NCI-H146 (cell line): ENCODE results near the gene FBLN2.
"Not testable (repeated sequence)": the region's sequence is repeated elsewhere in the genome, so short reads cannot be mapped to it uniquely, and the experiment has no call there.

Source experiments
- DNase-seq: peaks from one replicate; lab custom pipeline; 2025; lab: John Stamatoyannopoulos, UW

FBLN2 gene

DNA sequence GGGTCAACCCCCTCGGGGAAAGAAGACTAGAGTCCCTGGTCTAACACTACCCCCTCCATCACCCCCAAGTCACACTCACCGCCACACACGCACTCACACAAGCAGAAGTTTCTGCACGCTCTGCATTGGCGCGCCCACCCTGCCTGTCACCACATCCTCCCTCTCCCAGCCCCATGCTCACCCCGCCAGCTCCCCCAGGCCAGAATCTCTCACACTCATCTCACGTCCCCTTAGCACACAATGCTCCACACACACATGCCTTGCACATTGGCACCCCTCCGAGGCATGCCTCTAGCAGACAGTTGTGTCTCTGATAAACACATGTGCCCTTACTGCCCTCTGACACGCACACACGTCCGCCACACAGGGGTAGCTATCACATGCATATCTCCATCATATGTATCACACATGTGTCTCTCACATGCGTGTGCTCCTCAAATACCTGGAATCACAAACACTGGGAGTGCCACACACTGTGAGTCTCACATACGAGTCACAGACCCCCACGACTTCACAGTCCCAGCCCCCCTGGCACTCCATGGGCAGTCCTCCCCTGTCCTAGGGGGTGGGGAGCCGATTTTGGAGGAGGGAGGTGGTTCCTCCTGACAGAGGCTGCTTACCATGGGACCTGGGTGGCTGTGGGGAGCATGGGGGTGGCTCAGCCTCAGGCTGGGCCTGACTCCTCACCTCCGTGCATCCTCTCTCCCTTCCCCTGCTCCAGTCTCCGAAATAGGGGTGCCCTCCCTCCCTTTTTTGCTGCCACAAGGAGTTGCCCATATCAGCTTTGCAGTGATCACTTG, 898 bp downstream of the FBLN2 start:
- no peak for DNase-seq

DNA sequence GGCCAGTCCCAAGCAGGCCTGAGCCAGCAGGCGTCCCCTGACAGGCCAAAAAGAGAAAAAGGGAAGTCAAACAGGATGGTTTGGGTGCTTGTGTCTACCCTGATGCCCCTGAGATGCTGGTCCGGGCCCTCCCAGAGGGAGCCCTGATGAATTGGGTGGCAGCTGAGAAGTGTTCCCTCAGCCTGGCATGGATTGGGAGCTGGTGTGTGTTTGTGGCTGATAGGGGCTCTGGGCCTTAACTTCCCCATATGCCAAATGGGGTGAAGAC, 1.4 kb downstream of the FBLN2 start:
- DNase-seq, result no peak

DNA sequence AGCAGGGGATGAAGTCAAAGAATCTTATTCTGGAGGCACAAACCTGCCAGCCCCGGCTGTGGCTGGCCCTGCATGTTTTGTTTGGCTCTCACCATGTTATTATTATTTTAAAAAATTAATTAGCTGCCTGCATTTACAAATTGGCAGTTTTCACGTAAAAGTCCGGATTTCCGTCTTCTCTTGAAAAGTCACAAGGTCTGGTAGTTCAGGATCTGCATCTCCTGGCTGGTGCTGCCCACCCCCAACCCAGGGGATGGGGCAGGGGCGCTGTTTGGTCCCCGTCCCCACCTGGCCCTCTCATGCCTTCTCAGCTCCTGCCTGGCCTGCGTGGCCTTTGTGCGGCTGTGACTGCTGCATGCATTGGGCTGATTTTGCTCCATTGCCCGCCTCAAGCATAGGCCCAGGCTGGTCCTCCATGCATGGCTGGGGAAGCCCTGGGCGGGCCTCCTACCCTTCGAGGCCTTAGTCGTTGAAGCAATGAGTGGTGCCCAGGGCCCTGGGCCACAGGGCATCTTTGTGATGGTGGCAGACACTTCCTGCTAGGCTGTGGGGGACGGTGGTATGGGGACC, 2.0 kb downstream of the FBLN2 start:
- no peak for DNase-seq

DNA sequence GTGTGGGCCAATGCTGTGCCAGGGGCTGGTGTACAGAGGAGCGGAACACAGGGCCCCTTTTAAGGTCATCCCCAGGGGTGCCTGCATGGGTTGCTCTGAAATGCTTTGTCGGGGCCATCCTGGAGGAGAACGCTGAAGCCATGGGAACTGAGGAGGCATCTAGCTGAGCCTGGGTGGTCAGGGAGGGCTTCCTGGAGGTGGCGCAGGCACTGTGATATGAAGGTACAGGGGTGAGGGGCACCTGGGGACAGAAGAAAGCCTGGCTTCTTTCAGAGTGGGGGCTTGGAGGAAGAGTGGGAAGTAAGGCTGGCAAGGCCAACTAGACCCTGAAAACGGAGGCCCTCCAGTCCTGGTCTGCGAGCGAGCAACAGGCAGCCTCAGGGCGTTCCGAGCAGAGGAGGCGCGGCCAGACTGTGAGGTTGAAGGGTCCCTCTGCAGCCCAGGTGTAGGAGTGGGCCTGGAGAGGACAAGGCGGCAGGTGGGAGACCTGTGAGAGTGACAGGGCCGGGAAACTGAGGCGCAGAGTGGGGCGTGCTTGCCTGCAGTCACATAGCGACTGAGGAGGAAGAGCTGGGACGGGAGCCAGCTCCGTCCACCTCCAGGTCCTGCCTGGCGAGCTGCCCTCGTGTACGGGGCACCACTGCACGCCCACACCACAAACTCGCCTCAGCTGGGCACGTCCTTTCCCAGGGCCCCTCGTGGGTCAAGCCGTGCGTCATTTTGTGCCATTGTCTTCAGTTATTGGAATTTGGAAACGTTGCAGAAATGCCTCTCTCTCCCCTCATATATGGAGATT, 4.1 kb downstream of the FBLN2 start:
- DNase-seq, result no peak

DNA sequence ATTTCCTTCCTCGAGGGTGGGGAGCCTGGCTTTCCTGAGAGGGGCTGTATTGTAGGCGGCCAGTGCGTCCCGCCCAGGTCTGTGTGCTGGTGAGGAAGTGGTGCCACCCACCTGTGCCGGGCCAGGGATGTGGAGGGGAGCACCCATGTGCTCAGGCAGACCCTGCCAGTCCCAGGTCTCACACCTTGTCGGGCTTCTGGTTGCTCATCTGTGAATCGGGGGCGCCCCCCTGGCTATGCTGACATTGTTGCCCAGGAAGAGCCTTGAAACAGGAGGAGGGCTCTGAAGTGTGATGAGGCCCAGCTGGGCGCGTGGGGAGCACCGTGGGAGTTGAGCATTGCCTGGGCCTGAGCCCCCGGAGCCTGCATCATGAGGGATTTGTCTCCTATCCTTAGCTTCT, 4.8 kb downstream of the FBLN2 start:
- no peak for DNase-seq

DNA sequence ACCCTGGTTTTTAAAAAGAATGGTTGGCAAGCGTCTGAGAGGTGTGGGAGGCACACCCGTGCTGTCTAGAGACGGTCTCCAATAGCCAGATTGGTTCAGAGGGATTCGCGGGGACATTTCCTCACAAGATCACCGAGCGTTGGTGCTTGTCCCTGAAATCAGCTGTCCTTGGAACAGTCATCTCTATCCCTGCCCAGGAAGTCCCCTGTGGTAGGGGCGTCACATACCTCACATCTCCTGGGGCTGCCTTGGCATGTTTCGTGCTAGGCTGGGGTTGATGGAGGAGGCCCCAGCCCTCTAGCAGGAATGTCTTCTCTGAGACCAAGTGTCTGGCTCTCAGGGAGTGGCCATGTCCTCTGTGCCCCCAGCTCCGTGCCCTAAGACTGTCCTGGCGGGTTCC, 6.8 kb downstream of the FBLN2 start:
- no peak for DNase-seq

DNA sequence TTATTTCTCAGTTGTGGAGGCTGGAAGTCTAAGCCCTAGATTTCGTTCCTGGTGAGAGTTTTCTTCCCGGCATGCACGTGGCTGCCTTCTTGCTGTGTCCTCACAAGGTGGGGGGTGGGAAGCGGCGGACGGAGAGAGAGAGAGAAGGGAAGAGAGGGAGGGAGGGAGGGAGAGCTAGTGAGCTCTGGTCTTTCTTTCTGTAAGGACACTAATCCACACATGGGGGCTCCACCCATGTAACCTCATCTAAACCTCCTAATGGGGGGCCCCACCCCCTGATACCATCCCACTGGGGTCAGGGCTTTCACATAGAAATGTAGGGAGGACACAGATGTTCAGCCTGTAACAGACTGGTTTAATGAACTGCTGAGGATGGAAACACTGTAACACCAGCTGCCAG, 7.3 kb downstream of the FBLN2 start:
- DNase-seq, result no peak

DNA sequence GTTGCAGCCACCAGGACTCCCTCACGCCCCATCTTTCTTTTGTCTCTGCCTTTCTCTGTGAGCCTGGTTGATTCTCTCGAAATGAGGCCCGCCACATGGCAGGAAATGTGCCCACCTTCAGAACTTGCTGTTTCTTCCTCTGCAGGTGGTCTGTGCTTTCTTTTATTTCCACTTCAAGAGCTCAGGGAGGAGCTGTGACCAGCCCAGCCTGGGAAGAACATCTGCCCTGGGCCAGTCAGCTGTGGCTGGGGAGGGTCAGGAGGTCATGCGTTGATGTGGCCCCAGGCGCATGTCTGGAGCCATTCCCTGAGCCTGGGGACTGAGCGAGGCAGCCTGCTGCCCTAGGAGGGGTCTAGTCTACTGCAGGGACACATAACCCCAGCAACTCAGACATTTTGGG, 8.0 kb downstream of the FBLN2 start:
- DNase-seq, result no peak

DNA sequence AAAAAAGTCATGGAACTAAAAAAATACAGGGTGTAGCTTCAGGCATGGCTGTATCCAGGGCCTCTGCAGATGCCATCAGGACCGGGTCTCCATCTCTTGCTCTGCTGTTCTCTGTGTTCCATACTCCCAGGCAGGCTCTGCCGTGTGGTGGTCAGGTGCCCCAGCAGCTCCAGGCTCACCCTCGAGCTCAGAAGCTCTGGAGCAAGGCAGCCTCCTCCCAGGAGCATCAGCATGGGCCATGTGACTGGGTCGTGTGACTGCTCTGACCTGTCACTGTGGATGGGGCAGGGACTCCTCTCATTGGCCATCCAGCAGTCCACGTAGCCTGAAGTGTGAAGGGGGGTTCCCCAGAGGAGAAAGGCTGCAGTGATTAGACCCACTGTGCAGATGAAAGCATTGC, 8.5 kb downstream of the FBLN2 start:
- no peak for DNase-seq

DNA sequence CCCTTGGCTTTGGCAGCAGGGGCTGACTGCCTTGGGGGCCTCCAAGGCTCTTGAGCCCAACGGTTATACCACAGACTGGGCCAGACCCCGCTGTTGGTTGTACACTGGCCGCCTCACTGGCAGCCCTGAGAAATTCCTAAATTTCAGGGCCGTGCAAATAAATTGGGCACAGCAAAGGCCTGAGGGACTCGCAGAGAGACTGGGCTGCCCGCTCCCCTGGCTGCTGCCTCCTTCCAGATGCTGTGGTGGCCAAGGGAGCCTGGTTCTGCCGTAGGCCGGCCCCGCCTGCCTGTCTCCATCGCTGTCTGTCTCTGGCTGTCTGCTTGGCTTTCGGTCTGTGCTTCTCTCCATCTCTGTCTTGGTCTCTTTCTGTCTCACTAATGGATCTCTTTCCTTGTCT, 9.0 kb downstream of the FBLN2 start:
- no peak for DNase-seq

DNA sequence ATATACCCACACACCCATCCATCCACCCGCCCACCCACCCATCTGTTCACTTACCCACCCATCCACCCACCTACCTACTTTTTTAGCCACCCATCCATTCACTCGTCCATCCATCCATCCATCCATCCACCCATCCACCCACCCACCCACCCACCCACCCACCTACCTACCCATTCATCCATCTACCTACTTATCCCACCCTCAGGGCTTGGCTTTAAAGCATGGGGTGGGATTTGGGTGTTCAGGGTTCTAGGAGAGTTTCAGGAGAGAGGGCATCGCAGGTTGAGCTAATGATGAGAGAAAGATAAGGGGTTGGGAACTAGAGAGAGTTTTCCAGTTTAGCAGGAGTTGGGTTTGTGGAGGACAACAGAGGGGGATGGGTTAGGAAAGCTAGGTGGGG, 9.7 kb downstream of the FBLN2 start:
- no peak for DNase-seq

DNA sequence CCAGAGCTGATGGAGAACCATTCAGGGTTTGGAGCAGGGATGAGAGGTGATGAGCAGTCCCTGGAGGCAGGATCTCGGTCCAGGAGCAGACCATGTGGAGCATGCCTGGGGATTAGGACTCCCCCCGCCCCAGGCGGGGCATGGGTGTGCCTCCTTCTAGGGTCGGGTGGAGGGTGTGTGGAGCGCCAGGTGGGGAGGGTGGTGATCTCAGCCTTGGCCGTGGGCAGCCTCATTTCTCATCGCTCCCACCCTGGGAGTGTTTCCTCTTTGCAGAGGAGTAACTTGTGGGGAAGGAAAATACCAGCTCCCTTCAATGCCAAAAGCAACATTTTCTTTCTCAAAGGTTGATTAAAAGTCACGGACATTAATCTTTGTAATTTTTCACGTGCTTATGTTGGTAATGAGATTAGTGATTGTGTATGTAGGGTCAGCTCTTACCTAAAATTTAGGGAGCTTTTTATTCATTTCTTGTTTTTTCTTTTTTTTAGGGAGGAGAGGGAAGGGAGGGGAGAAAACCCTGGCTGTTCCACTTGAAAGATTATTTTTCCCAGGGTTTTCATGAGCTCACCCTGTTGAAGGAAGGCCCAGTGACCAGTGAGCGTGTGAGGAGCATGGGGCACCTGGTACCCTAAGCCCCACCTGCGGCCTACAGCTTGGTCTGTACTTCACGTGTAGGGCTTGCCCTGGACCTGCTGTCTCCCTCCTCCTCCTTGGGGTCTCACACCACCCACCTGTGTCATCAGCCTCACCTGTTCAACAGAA, 11.0 kb downstream of the FBLN2 start:
- DNase-seq, result no peak

DNA sequence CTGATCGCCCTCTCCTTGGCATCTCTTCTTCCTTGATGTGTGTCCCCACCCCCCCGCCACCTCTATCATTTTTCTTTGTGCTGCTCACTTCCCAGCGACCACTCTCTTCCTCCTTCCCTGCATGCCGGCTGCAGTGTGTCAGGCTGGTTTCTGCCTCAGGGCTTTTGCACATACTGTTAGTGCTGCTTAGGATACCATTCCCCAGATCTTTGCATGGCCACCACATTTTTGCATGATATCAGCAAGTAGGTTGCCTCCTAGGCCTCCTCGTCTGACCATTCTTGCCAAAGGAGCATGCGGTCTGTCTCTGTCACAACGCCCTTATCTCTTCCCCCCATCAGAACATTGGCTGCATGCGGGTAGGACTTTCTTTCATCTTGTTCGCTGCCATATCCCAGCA, 12.5 kb downstream of the FBLN2 start:
- DNase-seq, result no peak

DNA sequence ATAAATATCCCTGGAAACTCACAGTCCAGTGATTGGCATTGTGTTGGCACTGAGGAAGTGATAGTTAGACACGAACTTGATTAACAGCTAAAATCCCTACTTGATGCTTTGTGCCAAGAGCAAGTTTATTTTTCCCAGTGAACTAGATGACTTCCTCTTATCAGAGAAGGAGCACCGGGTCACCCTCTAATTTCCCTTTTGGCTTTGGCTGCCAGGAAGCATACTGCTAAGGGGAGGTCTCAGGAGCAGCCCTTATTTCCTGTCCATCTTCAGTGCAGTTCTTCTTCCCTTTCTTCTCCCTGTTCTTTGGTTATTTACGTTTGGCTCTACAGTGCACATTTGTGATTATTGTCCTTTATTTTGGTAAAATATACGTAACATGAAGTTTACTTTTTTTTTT, 13.0 kb downstream of the FBLN2 start:
- DNase-seq, result no peak

DNA sequence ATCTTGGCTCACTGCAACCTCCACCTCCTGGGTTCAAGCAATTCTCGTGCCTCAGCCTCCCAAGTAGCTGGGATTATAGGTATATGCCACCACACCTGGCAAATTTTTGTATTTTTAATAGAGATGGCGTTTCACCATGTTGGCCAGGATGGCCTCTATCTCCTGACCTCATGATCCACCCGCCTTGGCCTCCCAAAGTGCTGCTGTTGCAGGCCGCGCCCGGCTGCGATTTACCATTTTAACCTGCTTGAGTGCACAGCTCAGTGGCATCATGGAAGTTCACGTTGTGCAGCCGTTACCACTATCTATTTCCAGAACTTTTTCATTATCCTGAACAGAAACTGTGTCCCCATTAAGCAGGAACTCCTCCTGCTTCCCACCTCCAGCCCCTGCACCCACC, 13.5 kb downstream of the FBLN2 start:
- not testable (repeated sequence) for DNase-seq

DNA sequence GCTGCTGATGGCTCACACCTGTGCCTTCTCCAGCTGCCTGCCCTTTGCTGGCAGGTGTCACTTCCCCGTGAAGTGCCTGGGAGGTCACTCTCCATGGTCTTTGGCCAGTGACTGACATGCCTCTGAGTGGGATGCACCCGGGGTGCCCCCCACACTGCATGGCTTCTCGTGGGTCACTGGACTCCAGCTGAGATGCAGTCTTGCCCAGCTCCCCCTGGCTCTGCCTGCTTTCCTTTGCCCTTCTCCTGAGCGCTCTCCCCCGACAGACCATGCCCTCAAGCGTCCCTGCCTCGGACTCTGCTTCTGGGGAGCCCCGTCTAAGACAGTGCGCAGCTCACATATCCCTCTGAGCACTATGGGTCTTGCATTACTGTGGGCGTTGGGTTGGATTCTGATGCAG, 14.4 kb downstream of the FBLN2 start:
- no peak for DNase-seq

DNA sequence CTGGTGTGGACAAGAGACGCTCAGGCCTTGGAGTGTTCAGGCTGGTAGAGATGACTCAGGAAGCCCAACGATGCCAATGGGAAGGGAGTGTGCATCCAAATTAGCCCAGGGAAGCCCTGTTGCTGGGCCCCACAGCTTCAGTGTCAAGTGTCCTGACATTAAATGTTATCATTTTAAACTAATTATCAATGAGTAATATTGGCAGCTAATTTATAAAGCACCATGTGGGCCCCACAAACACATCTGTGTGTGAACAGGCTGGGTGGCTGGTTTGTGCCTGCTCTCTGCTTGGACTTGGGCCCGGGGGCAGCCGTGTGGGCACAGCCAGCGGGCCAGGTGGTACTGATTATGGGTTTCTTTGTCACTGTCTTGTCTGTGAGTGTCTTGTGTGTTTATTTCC, 15.0 kb downstream of the FBLN2 start:
- no peak for DNase-seq

DNA sequence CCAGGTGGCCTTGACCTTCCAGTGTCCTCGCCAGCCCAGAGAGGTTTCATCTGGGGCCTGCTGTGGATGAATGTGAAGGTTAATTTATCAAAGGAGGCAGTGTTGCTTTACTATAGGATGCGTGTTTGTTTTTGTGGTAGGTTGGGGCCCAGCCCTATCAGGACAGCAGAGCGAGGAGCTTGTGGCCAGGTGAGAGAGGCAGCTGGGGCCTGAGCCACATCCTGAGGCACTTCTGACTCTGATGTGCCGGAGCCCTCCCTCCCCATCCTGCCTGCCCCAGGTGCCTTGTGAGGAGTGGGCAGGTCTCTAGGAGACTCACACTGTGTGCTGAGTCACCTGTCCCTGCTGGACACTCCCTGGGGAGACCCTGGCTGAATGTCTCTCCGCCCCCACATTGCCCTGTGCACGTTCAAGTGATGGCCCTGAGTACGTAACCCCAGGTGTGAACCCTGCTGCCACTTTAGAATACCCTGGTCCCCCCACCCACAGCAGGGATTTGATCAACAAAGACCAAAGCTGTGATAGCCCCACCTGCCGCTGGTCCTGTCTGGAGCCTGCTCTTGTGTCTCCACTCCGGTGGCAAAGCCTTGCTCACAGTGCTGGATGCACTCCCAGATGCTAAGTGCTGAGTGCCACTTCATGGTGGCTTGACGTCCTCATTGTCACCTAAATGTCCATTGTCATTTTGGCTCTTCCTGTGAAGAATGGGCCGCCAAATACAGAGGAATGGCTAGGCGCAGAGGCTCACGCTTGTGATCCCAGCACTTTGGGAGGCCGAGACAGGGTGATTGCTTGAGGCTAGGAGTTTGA, 16.0 kb downstream of the FBLN2 start:
- no peak for DNase-seq

DNA sequence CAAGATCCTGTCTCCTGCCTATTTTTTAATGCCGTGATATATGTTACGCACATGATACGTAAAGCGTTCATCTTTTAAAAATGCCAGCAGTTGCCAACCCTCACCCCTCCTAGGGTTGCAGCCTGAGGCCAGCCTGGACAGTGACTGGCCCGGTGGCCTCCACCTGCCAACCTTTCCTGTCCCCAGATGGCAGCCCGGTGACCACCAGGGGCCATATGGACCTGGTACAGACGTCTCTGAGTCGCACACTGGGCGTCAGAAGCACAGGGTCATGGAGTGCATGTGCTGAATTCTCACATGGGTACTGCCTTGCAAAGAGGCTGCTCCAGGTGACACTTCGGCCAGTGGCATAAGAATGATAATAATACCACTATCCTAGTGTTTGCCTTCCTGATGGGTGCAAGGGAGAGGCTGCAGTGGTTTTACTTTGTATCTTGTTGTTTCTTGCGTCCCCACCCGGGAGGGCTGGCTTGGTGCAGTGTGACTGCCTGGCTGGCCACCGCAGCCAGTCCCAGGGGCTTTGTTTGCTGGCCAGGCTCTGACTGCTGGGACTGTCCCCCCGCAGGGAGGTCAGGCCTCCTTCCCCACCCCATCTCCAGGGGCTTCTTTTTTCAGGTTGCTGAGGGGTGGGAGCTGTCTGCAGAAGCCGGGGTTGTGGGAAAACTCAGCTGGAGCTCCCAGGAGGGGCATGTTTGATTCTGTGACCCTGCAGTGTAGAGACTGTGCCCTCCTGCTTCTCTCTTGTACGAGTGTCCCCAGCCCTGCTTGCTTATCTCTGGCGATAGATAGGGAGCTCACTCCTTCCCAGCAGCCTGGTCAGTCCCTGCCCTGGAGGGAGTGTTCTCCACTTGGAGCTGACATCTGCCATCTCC, 16.9 kb downstream of the FBLN2 start:
- no peak for DNase-seq

DNA sequence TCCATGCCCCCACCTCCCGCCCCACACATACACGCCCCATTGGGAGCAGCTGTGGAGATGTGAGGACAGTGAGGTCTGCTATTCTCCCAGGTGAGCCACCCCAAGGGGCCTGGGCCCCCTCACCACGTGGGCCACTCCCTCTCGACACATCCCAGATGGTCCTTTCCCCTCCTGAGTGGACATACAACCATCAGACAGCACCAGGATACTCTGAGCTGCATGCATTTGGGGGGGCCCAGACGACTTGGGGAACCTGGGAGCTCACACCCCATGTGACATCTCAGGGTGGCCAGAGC, 17.5 kb downstream of the FBLN2 start:
- DNase-seq, result no peak

DNA sequence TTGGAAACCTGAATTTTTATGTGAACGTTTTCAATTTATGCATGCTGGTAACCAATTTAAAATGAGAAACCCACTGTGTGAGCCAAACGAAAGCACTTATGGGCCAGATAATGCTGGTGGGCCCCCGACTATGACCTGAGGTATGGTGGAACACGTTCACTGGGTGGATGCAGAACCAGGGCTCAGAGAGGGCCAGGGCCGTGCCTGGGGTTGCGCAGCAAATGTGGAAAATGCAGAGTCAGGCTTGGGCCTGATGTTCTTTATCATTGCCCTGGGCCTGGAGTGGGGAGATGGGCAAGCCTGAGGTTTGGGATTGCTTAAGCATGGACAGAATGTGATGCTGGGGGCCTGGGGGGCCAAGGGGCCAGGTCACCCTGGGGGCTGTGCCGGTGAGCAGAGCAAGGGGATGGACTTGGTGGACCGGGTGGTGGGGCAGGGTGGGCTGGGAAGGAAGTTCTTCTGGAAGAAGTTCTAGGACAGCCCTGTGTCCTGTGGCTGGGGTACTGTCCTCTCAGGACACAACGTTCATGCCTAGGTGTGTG, 17.9 kb downstream of the FBLN2 start:
- no peak for DNase-seq
